Kidney epithelial cell (primary cell): ENCODE results near the gene SNRNP25. TPM values are rescaled to one million over a fixed set of nuclear protein-coding genes. Genes with fewer than 3 reads are reported as not detected.

Source experiments
- DNase-seq: peaks from one replicate; pipeline ENCODE4 v3.0.0-alpha.2; 2010; ENCODE audit warnings: low read depth
- H3K27me3 ChIP-seq: 2 replicates; pipeline ENCODE4 v1.6.0; 2011; ENCODE audit warnings: low read length; ENCODE audit not compliant: control insufficient read depth, insufficient read depth
- H3K36me3 ChIP-seq: 2 replicates; pipeline ENCODE4 v1.5.1; 2011; ENCODE audit warnings: low read length; ENCODE audit not compliant: control insufficient read depth, insufficient read depth
- H3K4me3 ChIP-seq: 2 replicates; pipeline ENCODE4 v1.5.1; 2011; ENCODE audit warnings: low read depth, mild to moderate bottlenecking, control low read depth, low read length
- total RNA-seq: library from RNA; depleted of rRNA; stranded (reverse); fragments of >200 nt; gene quantifications from 2 replicates; pipeline ENCODE4 v1.2.3, GENCODE V29; 2015
- TF ChIP-seq, protein P1 (sequence below): IDR thresholded peaks from 2 replicates; pipeline ENCODE4 v1.5.1; 2011; ENCODE audit warnings: mild to moderate bottlenecking, moderate library complexity, low read length, control low read depth, inconsistent platforms; ENCODE audit not compliant: insufficient read depth, poor library complexity, severe bottlenecking

The SNRNP25 gene
- total RNA-seq, 1 donor from 2014 or later = 25.4 TPM

DNA sequence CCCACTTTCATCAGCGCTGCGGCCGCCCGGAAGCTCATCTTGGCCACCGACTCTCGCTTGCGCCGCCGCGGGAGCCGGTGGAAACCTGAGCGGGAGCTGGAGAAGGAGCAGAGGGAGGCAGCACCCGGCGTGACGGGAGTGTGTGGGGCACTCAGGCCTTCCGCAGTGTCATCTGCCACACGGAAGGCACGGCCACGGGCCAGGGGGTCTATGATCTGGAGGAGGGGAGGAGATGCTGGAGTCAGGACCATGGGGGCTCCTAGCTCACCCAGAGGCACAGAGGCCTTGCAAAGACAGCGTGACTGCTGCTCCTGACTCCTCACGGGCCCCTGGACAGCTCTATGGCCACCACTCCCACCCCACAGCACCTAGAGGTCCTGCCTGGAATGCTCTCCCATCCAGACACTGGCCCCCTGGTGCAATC, 9.4 kb downstream of the SNRNP25 start:
- Histone ChIP-seq H3K36me3 (peaks cover 3% of the 10 kb centered on the region), H3K4me3 (no peak overlapping the region), H3K27me3 (no peaks in the 10 kb centered on the region)
- DNase-seq = no peak
- TF ChIP-seq, protein P1, sequence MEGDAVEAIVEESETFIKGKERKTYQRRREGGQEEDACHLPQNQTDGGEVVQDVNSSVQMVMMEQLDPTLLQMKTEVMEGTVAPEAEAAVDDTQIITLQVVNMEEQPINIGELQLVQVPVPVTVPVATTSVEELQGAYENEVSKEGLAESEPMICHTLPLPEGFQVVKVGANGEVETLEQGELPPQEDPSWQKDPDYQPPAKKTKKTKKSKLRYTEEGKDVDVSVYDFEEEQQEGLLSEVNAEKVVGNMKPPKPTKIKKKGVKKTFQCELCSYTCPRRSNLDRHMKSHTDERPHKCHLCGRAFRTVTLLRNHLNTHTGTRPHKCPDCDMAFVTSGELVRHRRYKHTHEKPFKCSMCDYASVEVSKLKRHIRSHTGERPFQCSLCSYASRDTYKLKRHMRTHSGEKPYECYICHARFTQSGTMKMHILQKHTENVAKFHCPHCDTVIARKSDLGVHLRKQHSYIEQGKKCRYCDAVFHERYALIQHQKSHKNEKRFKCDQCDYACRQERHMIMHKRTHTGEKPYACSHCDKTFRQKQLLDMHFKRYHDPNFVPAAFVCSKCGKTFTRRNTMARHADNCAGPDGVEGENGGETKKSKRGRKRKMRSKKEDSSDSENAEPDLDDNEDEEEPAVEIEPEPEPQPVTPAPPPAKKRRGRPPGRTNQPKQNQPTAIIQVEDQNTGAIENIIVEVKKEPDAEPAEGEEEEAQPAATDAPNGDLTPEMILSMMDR = no peak

DNA sequence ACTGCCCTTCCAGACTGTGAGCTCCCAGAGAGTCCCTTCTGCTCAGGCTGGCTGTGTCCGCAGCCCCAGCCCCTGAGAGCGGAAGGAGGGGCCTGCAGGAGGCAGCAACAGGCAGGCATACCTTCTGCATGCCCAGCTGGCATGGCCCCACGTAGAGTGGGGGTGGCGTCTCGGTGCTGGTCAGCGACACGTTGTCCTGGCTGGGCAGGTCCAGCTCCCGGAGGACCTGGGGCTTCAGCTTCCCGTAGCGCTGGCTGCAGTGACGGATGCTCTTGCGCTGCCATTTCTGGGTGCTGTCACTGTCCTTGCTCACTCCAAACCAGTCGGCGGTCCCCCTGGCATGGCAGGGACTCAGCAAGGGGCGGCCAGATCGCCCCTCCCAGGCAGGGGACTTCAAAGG, 9.8 kb downstream of the SNRNP25 start:
- H3K27me3 ChIP-seq = no peaks in the 10 kb centered on the region
- DNase-seq = no peak
- no peak overlapping the region for H3K4me3 ChIP-seq
- TF ChIP-seq, protein P1 = no peak
- H3K36me3 ChIP-seq = peaks cover 3% of the 10 kb centered on the region

DNA sequence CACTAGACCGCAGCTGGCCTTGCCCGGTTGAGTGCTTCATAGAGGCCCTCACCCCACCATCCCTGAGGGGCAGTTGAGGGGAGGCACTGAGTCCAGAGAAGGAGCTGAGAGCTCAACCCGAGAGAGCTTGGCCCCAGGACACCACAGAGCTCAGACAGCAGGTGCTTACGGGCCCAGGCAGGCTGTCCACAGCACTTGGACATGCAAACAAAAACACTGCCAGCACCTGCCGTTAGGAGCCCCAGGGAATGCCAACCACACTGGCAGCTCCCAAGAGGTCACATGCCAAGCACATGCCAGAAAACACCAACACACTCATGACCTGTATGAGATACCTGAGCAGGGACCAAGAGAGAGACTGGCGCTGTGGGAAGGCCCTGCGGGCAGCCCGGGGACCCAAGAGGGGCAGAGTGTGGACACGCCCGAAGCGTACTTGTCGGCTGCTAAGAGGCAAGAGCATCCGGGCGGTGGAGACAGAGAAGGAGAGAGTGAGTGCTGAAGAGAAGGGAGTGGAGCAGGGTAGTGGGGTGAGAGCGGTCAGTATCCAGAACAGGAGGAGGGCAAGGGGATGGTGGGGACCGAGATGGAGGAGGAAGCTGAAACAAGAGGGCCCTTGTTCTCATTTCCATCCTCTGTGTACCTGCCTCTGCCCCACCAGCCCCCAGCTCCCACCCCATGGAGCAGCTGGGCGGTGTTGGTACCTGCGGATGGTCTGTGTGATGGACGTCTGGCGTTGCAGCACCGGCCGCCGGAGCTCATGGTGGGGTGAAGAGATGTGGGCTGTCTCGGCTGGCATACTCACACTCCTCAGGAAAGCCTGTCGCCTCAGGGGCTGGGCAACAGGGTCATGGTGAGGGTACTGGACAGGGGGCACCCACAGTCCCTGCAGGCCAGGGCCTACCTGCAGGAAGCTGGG, 10.6 kb downstream of the SNRNP25 start:
- TF ChIP-seq, protein P1 = no peak
- H3K27me3 ChIP-seq = no peaks in the 10 kb centered on the region
- peaks cover 2% of the 10 kb centered on the region for H3K36me3 ChIP-seq
- H3K4me3 ChIP-seq = no peak overlapping the region
- no peak for DNase-seq

DNA sequence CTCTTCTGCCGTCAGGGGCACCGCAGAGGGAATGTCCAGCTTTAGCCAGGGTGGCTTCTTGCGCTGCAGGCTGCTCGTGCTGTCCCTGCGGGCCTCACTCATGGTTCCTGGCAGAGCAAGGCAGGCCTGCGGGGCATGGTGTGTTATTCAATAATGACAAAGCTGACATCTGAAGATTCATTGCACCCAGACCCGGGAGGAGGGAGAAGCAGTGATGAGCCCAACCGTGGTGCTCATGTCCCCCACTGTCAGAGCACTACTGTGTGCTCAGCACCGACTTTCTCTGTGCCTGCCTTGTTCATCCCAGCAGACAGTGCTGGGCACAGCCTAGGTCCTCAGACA, 11.3 kb downstream of the SNRNP25 start:
- TF ChIP-seq, protein P1 = no peak
- no peaks in the 10 kb centered on the region for H3K27me3 ChIP-seq

DNA sequence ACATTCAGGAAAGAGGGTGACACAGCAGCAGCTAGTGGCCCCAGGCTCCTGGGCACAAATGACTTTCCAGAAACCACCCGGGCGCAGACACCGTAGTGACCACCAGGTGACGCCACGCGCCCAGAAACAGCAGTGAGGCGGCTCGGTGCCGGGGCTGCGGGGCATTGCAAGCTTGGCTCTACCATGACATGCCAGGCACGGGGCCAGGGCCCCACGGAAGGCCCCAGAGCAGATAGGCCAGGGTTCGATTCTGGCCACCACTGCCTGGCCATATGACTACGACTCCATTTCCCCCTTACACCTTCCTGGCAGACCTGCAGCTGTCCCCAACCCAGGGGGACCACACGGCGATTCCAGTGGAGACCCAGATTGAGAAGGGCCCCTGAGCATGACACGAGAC, 12.1 kb downstream of the SNRNP25 start:
- Histone ChIP-seq H3K27me3 (no peaks in the 10 kb centered on the region), H3K4me3 (no peak overlapping the region), H3K36me3 (no peaks in the 10 kb centered on the region)
- DNase-seq = no peak
- TF ChIP-seq, protein P1 = peak; percentile 99

More for the DNA sequence above, 11.3 kb downstream of the SNRNP25 start:
- Histone ChIP-seq H3K4me3 (no peak overlapping the region), H3K36me3 (no peaks in the 10 kb centered on the region)
- DNase-seq = no peak
